ENCODE data around the gene SCAMP5. TPM values are rescaled to one million over a fixed set of nuclear protein-coding genes. Genes with fewer than 3 reads are reported as not detected.

Gene SCAMP5
- total and polyA plus RNA-seq, 2 of the 13 experiments (the other 11 are each of a cell fraction or from before 2014, with no cell fraction given), result 34.3 to 49.0 TPM

GRCh38 chr15:75030023-75030413, 34.7 kb downstream of the SCAMP5 start:
- Histone ChIP-seq H3K9me3 (ENCODE audit: low read length) (no peaks in the 10 kb centered on the region), H3K4me2 (ENCODE audit: low read depth, low read length) (no peak overlapping the region), H3K4me3 (replicated peaks in 1 of 3; ENCODE audit: insufficient read depth in 1 of 3, low read depth in 2 of 3, low read length in 3 of 3) (no peak overlapping the region), H3K27ac (ENCODE audit: extremely low read length, insufficient read depth, low read length) (no peak overlapping the region), H3K4me1 (ENCODE audit: insufficient read depth, low read length) (peaks cover 30% of the 10 kb centered on the region), H3K79me2 (ENCODE audit: insufficient read depth, low read length) (peaks cover 4% of the 10 kb centered on the region), H3K36me3 (replicated peaks in 1 of 2; ENCODE audit: control insufficient read depth in 1 of 2, insufficient read depth in 2 of 2, low read length in 2 of 2) (peaks cover 0 to 4% of the 10 kb centered on the region in 2 experiments; a peak in 3 of 5 replicates), H4K20me1 (ENCODE audit: insufficient read depth, low read length) (no peaks in the 10 kb centered on the region), H3K9ac (ENCODE audit: insufficient read depth, low read depth, low read length) (no peak overlapping the region), H2AFZ (ENCODE audit: low read length) (no peak overlapping the region), H3K27me3 (ENCODE audit: control insufficient read depth in 1 of 2, insufficient read depth in 2 of 2, low read length in 2 of 2) (no peaks in the 10 kb centered on the region)
- no peak for FAIRE-seq
- ChIA-PET POLR2A (interaction anchor here (0.6 to 2.3 kb wide), 4 partner anchors 13 to 174 kb away, joined by 5 to 8 read pairs (median 6); partner anchors contain the start of gene C15orf39), CTCF (ENCODE audit: low intra/inter-chr PET ratio, low total read pairs) (interaction anchor here (2.1 to 2.7 kb wide), 2 partner anchors 172 to 175 kb away, joined by 10 to 37 read pairs; partner anchors contain the start of gene C15orf39)
- no peak for DNase-seq (ENCODE audit: low spot score)
- ATAC-seq, result no peak
- in situ Hi-C loops (cut with HindIII; ENCODE audit: extremely low pct_ligation_motif_present, low pct_unique_long_range_greater_than_20kb) (no loop called here), intact Hi-C loops (cut with micrococcal nuclease; ENCODE audit: unreplicated experiment) (loop anchor here (10.0 kb wide), 1 partner anchor 275 kb away; no protein-coding TSS in a partner anchor)
- WGBS (ENCODE audit: low lambda C conversion rate), result 75% methylated on average over 1 of the region's 2 CpGs
- TF ChIP-seq RERE (CRISPR knock-in tag; IDR thresholded peaks at IDR 0.05; ENCODE audit: low read depth) (no peak), ZNF143 (CRISPR knock-in tag; IDR thresholded peaks at IDR 0.05) (no peak), DMTF1 (CRISPR knock-in tag; IDR thresholded peaks at IDR 0.05) (no peak)
- BruUV-seq (replicated peaks), result no TSS peak

Data from HepG2 (cell line).